Nephron progenitor cell (in vitro differentiated cells): ENCODE data around the gene MANBA.
"Not testable (repeated sequence)": the region's sequence is repeated elsewhere in the genome, so short reads cannot be mapped to it uniquely, and the experiment has no call there.

Experiments
- DNase-seq: peaks from one replicate; pipeline ENCODE4 v3.0.0; 2021
- H3K27ac Mint-ChIP-seq: 2 replicates; pipeline ENCODE4 v1.8.0; 2021; ENCODE audit warnings: mild to moderate bottlenecking, moderate library complexity, mixed read lengths
- H3K27me3 Mint-ChIP-seq: 2 replicates; pipeline ENCODE4 v1.8.0; 2021; ENCODE audit warnings: mild to moderate bottlenecking, low read depth, mixed read lengths; ENCODE audit not compliant: poor library complexity
- H3K36me3 Mint-ChIP-seq: 2 replicates; pipeline ENCODE4 v1.8.0; 2021; ENCODE audit warnings: low read depth, mixed read lengths
- H3K4me1 Mint-ChIP-seq: 2 replicates; pipeline ENCODE4 v1.8.0; 2021; ENCODE audit warnings: mixed read lengths
- H3K4me3 Mint-ChIP-seq: 2 replicates; pipeline ENCODE4 v1.8.0; 2021; ENCODE audit warnings: mild to moderate bottlenecking, moderate library complexity, mixed read lengths
- H3K9me3 Mint-ChIP-seq: 2 replicates; pipeline ENCODE4 v1.8.0; 2021; ENCODE audit warnings: mild to moderate bottlenecking, moderate library complexity, mixed read lengths
- CTCF ChIP-seq: fragments of 200-600 bp; sonication (generic); IDR thresholded peaks from 2 replicates; pipeline ENCODE4 v1.5.0; 2021; ENCODE audit warnings: antibody characterized with exemption

The MANBA gene

GRCh38 chr4:102715057-102715456 is 45.7 kb downstream of the MANBA start:
- no peak overlapping the region for H3K4me3 Mint-ChIP-seq
- no peak for DNase-seq
- H3K36me3 Mint-ChIP-seq: peaks cover 36% of the 10 kb centered on the region
- no peaks in the 10 kb centered on the region for H3K27me3 Mint-ChIP-seq
- no peak overlapping the region for H3K27ac Mint-ChIP-seq
- H3K9me3 Mint-ChIP-seq: peaks cover 13% of the 10 kb centered on the region
- TF ChIP-seq CTCF: no peak
- H3K4me1 Mint-ChIP-seq: no peaks in the 10 kb centered on the region

- H3K4me3 Mint-ChIP-seq, H3K9me3 Mint-ChIP-seq, H3K4me1 Mint-ChIP-seq, H3K27me3 Mint-ChIP-seq, H3K27ac Mint-ChIP-seq, DNase-seq: not testable (repeated sequence)
- peaks cover 24% of the 10 kb centered on the region for H3K36me3 Mint-ChIP-seq
These were observed 47.0 kb downstream of the MANBA start for GRCh38 chr4:102713774-102714173.

- Mint-ChIP-seq H3K4me1 (no peaks in the 10 kb centered on the region), H3K27ac (no peak overlapping the region), H3K27me3 (no peaks in the 10 kb centered on the region), H3K36me3 (peaks cover 17% of the 10 kb centered on the region), H3K9me3 (peaks cover under 1% of the 10 kb centered on the region), H3K4me3 (no peak overlapping the region)
- no peak for DNase-seq
- TF ChIP-seq CTCF: no peak
These were observed 47.7 kb downstream of the MANBA start for GRCh38 chr4:102713096-102713495.

GRCh38 chr4:102710986-102711385 is 49.8 kb downstream of the MANBA start:
- no peak for TF ChIP-seq CTCF
- H3K27ac Mint-ChIP-seq: no peak overlapping the region
- H3K9me3 Mint-ChIP-seq: peaks cover 2% of the 10 kb centered on the region
- H3K36me3 Mint-ChIP-seq: peaks cover 24% of the 10 kb centered on the region
- no peaks in the 10 kb centered on the region for H3K27me3 Mint-ChIP-seq
- H3K4me3 Mint-ChIP-seq: no peak overlapping the region
- DNase-seq: no peak
- no peaks in the 10 kb centered on the region for H3K4me1 Mint-ChIP-seq

- H3K4me1 Mint-ChIP-seq, H3K4me3 Mint-ChIP-seq, H3K27me3 Mint-ChIP-seq, DNase-seq, H3K27ac Mint-ChIP-seq, H3K9me3 Mint-ChIP-seq: not testable (repeated sequence)
- peaks cover 28% of the 10 kb centered on the region for H3K36me3 Mint-ChIP-seq
These were observed 51.7 kb downstream of the MANBA start for GRCh38 chr4:102709060-102709459.

- DNase-seq: no peak
- H3K4me1 Mint-ChIP-seq: no peaks in the 10 kb centered on the region
- TF ChIP-seq CTCF: no peak
- H3K9me3 Mint-ChIP-seq: peaks cover 9% of the 10 kb centered on the region
- peaks cover 46% of the 10 kb centered on the region for H3K36me3 Mint-ChIP-seq
- H3K4me3 Mint-ChIP-seq: no peak overlapping the region
- no peaks in the 10 kb centered on the region for H3K27me3 Mint-ChIP-seq
- H3K27ac Mint-ChIP-seq: no peak overlapping the region
These were observed 53.6 kb downstream of the MANBA start for GRCh38 chr4:102707150-102707549.

- H3K27me3 Mint-ChIP-seq: no peaks in the 10 kb centered on the region
- H3K4me1 Mint-ChIP-seq: no peaks in the 10 kb centered on the region
- peaks cover 48% of the 10 kb centered on the region for H3K36me3 Mint-ChIP-seq
- no peak overlapping the region for H3K4me3 Mint-ChIP-seq
- no peak for DNase-seq
- H3K9me3 Mint-ChIP-seq: peaks cover 15% of the 10 kb centered on the region
- TF ChIP-seq CTCF: no peak
- no peak overlapping the region for H3K27ac Mint-ChIP-seq
These were observed 55.3 kb downstream of the MANBA start for GRCh38 chr4:102705391-102705935.
